ENCODE results near the gene ITGBL1.
A peak's percentile ranks its signal among the peaks of the same experiment; 100 is the strongest.

Gene ITGBL1

GRCh38 chr13:101639711-101640110 is 187.2 kb downstream of the ITGBL1 start:
- WGBS (ENCODE audit: extremely low coverage, insufficient coverage, low lambda C conversion rate), result no CpG with 5 or more reads among the region's 1 CpG
- H3K4me1 ChIP-seq (ENCODE audit: control insufficient read depth, low read depth, low read length), result no peaks in the 10 kb centered on the region

GRCh38 chr13:101640788-101641400 is 188.4 kb downstream of the ITGBL1 start:
- H3K27ac ChIP-seq (ENCODE audit: low read depth, low read length), result no peak overlapping the region
- WGBS (ENCODE audit: extremely low coverage, insufficient coverage, low lambda C conversion rate), result no CpG with 5 or more reads among the region's 2 CpGs
- H4K5ac ChIP-seq (ENCODE audit: low read length), result no peak overlapping the region

More at GRCh38 chr13:101639711-101640110, 187.2 kb downstream of the ITGBL1 start:
- Histone ChIP-seq H3K27me3 (ENCODE audit: insufficient read depth, low read length, poor library complexity) (no peaks in the 10 kb centered on the region), H4K8ac (ENCODE audit: low read depth, low read length) (no peak overlapping the region), H3K4me3 (ENCODE audit: low read length) (no peak overlapping the region), H2BK120ac (ENCODE audit: low read depth, low read length) (no peak overlapping the region), H3K18ac (ENCODE audit: low read length) (no peak overlapping the region), H2BK5ac (ENCODE audit: low read length) (no peak overlapping the region), H3K4me2 (ENCODE audit: low read length) (no peak overlapping the region), H3K36me3 (ENCODE audit: control insufficient read depth, insufficient read depth, low read length) (no peaks in the 10 kb centered on the region), H3K27ac (ENCODE audit: low read depth, low read length) (no peak overlapping the region), H3K9ac (ENCODE audit: low read length) (no peak overlapping the region), H3K4ac (ENCODE audit: low read depth, low read length) (no peak overlapping the region), H4K5ac (ENCODE audit: low read length) (no peak overlapping the region), H2BK15ac (replicated peaks; ENCODE audit: low read depth) (no peak overlapping the region), H3K56ac (ENCODE audit: low read length) (no peak overlapping the region), H2AK5ac (ENCODE audit: low read length) (no peak overlapping the region), H3K79me2 (ENCODE audit: control insufficient read depth, insufficient read depth, low read length) (no peaks in the 10 kb centered on the region), H3K23ac (ENCODE audit: low read length) (no peak overlapping the region), H3K79me1 (ENCODE audit: low read length) (no peaks in the 10 kb centered on the region)
- no peak for DNase-seq

GRCh38 chr13:101645871-101646270 is 193.4 kb downstream of the ITGBL1 start:
- Histone ChIP-seq H3K79me2 (ENCODE audit: control insufficient read depth, insufficient read depth, low read length) (no peaks in the 10 kb centered on the region), H4K5ac (ENCODE audit: low read length) (no peak overlapping the region), H2BK120ac (ENCODE audit: low read depth, low read length) (no peak overlapping the region), H3K4me2 (ENCODE audit: low read length) (no peak overlapping the region), H3K4me3 (ENCODE audit: low read length) (no peak overlapping the region), H3K79me1 (ENCODE audit: low read length) (no peaks in the 10 kb centered on the region), H3K36me3 (ENCODE audit: control insufficient read depth, insufficient read depth, low read length) (no peaks in the 10 kb centered on the region), H2BK5ac (ENCODE audit: low read length) (no peak overlapping the region), H3K4me1 (ENCODE audit: control insufficient read depth, low read depth, low read length) (no peaks in the 10 kb centered on the region), H2BK15ac (replicated peaks; ENCODE audit: low read depth) (no peak overlapping the region), H3K56ac (ENCODE audit: low read length) (no peak overlapping the region), H3K27me3 (ENCODE audit: insufficient read depth, low read length, poor library complexity) (no peaks in the 10 kb centered on the region), H3K9ac (ENCODE audit: low read length) (no peak overlapping the region), H2AK5ac (ENCODE audit: low read length) (no peak overlapping the region), H3K18ac (ENCODE audit: low read length) (no peak overlapping the region), H3K4ac (ENCODE audit: low read depth, low read length) (no peak overlapping the region), H3K23ac (ENCODE audit: low read length) (no peak overlapping the region), H4K8ac (ENCODE audit: low read depth, low read length) (no peak overlapping the region), H3K27ac (ENCODE audit: low read depth, low read length) (no peak overlapping the region)
- no peak for DNase-seq
- no CpG with 5 or more reads among the region's 1 CpG for WGBS (ENCODE audit: extremely low coverage, insufficient coverage, low lambda C conversion rate)

More at GRCh38 chr13:101640788-101641400, 188.4 kb downstream of the ITGBL1 start:
- Histone ChIP-seq H3K56ac (ENCODE audit: low read length) (no peak overlapping the region), H2BK15ac (replicated peaks; ENCODE audit: low read depth) (no peak overlapping the region), H2BK120ac (ENCODE audit: low read depth, low read length) (no peak overlapping the region), H3K27me3 (ENCODE audit: insufficient read depth, low read length, poor library complexity) (no peaks in the 10 kb centered on the region), H3K79me2 (ENCODE audit: control insufficient read depth, insufficient read depth, low read length) (no peaks in the 10 kb centered on the region), H3K4ac (ENCODE audit: low read depth, low read length) (no peak overlapping the region), H3K23ac (ENCODE audit: low read length) (no peak overlapping the region), H3K4me1 (ENCODE audit: control insufficient read depth, low read depth, low read length) (no peaks in the 10 kb centered on the region), H3K4me3 (ENCODE audit: low read length) (no peak overlapping the region), H4K8ac (ENCODE audit: low read depth, low read length) (no peak overlapping the region), H2BK5ac (ENCODE audit: low read length) (no peak overlapping the region), H3K9ac (ENCODE audit: low read length) (no peak overlapping the region), H3K18ac (ENCODE audit: low read length) (no peak overlapping the region), H2AK5ac (ENCODE audit: low read length) (no peak overlapping the region), H3K36me3 (ENCODE audit: control insufficient read depth, insufficient read depth, low read length) (no peaks in the 10 kb centered on the region), H3K4me2 (ENCODE audit: low read length) (no peak overlapping the region), H3K79me1 (ENCODE audit: low read length) (no peaks in the 10 kb centered on the region)
- no peak for DNase-seq

GRCh38 chr13:101647760-101648159 is 195.3 kb downstream of the ITGBL1 start:
- WGBS (ENCODE audit: extremely low coverage, insufficient coverage, low lambda C conversion rate), result no CpG with 5 or more reads among the region's 5 CpGs
- Histone ChIP-seq H2BK15ac (replicated peaks; ENCODE audit: low read depth) (no peak overlapping the region), H3K23ac (ENCODE audit: low read length) (no peak overlapping the region), H3K4ac (ENCODE audit: low read depth, low read length) (no peak overlapping the region), H3K27me3 (ENCODE audit: insufficient read depth, low read length, poor library complexity) (no peaks in the 10 kb centered on the region), H3K79me2 (ENCODE audit: control insufficient read depth, insufficient read depth, low read length) (no peaks in the 10 kb centered on the region), H3K56ac (ENCODE audit: low read length) (no peak overlapping the region), H3K4me1 (ENCODE audit: control insufficient read depth, low read depth, low read length) (no peaks in the 10 kb centered on the region), H2AK5ac (ENCODE audit: low read length) (no peak overlapping the region), H3K4me3 (ENCODE audit: low read length) (no peak overlapping the region), H3K4me2 (ENCODE audit: low read length) (no peak overlapping the region), H3K18ac (ENCODE audit: low read length) (no peak overlapping the region), H2BK120ac (ENCODE audit: low read depth, low read length) (no peak overlapping the region), H3K9ac (ENCODE audit: low read length) (no peak overlapping the region), H3K27ac (ENCODE audit: low read depth, low read length) (no peak overlapping the region), H2BK5ac (ENCODE audit: low read length) (no peak overlapping the region), H3K79me1 (ENCODE audit: low read length) (no peaks in the 10 kb centered on the region), H4K5ac (ENCODE audit: low read length) (no peak overlapping the region), H3K36me3 (ENCODE audit: control insufficient read depth, insufficient read depth, low read length) (no peaks in the 10 kb centered on the region), H4K8ac (ENCODE audit: low read depth, low read length) (peak overlapping the region; percentile 28)
- DNase-seq, result no peak

GRCh38 chr13:101648766-101649487 is 196.5 kb downstream of the ITGBL1 start:
- no peak overlapping the region for H2BK15ac ChIP-seq (replicated peaks; ENCODE audit: low read depth)
- no peak overlapping the region for H3K4me2 ChIP-seq (ENCODE audit: low read length)
- H3K79me1 ChIP-seq (ENCODE audit: low read length), result no peaks in the 10 kb centered on the region
- no peak overlapping the region for H3K4me3 ChIP-seq (ENCODE audit: low read length)
- no peaks in the 10 kb centered on the region for H3K79me2 ChIP-seq (ENCODE audit: control insufficient read depth, insufficient read depth, low read length)
- no peaks in the 10 kb centered on the region for H3K27me3 ChIP-seq (ENCODE audit: insufficient read depth, low read length, poor library complexity)
- no peak overlapping the region for H4K8ac ChIP-seq (ENCODE audit: low read depth, low read length)
- H3K9ac ChIP-seq (ENCODE audit: low read length), result no peak overlapping the region
- no peak overlapping the region for H3K23ac ChIP-seq (ENCODE audit: low read length)
- H3K4ac ChIP-seq (ENCODE audit: low read depth, low read length), result no peak overlapping the region
- no peak overlapping the region for H2BK120ac ChIP-seq (ENCODE audit: low read depth, low read length)
- H3K36me3 ChIP-seq (ENCODE audit: control insufficient read depth, insufficient read depth, low read length), result no peaks in the 10 kb centered on the region
- no peaks in the 10 kb centered on the region for H3K4me1 ChIP-seq (ENCODE audit: control insufficient read depth, low read depth, low read length)
- H3K27ac ChIP-seq (ENCODE audit: low read depth, low read length), result no peak overlapping the region
- H2BK5ac ChIP-seq (ENCODE audit: low read length), result no peak overlapping the region
- no peak for DNase-seq
- H2AK5ac ChIP-seq (ENCODE audit: low read length), result no peak overlapping the region
- no peak overlapping the region for H4K5ac ChIP-seq (ENCODE audit: low read length)
- H3K18ac ChIP-seq (ENCODE audit: low read length), result no peak overlapping the region
- H3K56ac ChIP-seq (ENCODE audit: low read length), result no peak overlapping the region
